OCI-LY3 (cell line): Measurements from ENCODE around the gene N4BP2L2.

Experiments
- EZH2phosphoT487 ChIP-seq: fragments of 200-600 bp; shearing (Covaris generic); IDR thresholded peaks from 2 replicates; pipeline ENCODE4 v1.6.1; 2018; ENCODE audit warnings: antibody characterized with exemption, mixed run types, low read depth
- TF ChIP-seq, protein P1 (sequence below): fragments of 200-600, 300-600 bp; sonication (generic); IDR thresholded peaks from 2 replicates; pipeline ENCODE4 v1.5.1; 2014; ENCODE audit warnings: antibody characterized with exemption, low read length, low read depth

DNA sequence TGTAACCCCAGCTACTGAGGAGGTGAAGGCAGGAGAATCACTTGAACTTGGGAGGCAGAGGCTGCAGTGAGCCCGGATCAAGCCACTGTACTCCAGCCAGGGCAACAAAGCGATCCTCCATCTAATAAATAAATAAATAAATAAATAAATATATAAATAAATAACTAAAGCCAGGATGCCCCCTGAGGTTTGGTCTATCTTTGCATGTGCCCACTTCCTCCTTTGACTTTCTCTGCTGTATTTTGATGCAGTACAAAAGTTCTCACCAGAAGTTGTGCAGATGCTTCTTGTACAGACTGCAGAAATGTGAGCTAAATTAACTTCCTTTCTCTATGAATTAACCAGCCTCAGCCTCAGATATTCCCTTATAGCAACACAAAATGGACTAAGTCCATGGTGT lies 6.5 kb upstream of the N4BP2L2 start:
- TF ChIP-seq EZH2phosphoT487, result no peak
- TF ChIP-seq, protein P1, sequence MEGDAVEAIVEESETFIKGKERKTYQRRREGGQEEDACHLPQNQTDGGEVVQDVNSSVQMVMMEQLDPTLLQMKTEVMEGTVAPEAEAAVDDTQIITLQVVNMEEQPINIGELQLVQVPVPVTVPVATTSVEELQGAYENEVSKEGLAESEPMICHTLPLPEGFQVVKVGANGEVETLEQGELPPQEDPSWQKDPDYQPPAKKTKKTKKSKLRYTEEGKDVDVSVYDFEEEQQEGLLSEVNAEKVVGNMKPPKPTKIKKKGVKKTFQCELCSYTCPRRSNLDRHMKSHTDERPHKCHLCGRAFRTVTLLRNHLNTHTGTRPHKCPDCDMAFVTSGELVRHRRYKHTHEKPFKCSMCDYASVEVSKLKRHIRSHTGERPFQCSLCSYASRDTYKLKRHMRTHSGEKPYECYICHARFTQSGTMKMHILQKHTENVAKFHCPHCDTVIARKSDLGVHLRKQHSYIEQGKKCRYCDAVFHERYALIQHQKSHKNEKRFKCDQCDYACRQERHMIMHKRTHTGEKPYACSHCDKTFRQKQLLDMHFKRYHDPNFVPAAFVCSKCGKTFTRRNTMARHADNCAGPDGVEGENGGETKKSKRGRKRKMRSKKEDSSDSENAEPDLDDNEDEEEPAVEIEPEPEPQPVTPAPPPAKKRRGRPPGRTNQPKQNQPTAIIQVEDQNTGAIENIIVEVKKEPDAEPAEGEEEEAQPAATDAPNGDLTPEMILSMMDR, result no peak
